Lung (tissue), 12 donors: ENCODE data around the gene ZDHHC11. TPM values are rescaled to one million over a fixed set of nuclear protein-coding genes. Genes with fewer than 3 reads are reported as not detected.
"Not testable (repeated sequence)": the region's sequence is repeated elsewhere in the genome, so short reads cannot be mapped to it uniquely, and the experiment has no call there.

Source experiments
- ATAC-seq: fragments of 200-7000 bp; cut with Tn5 transposase; one replicate; pipeline ENCODE4 v1.9.1; 2020; ENCODE audit warnings: moderate number of reproducible peaks; ENCODE audit not compliant: insufficient read depth, low FRiP score
- DNase-seq, 3 donors: peaks; one replicate each; pipeline ENCODE4 v3.0.0-alpha.2; 2013 to 2017
- H3K27ac ChIP-seq, 2 donors: one replicate each; pipeline ENCODE4 v1.5.1; 2013; ENCODE audit warnings: mild to moderate bottlenecking in 2 of 2, moderate library complexity in 2 of 2, control low read depth in 1 of 2, inconsistent platforms in 1 of 2, low read depth in 1 of 2, low read length in 1 of 2
- H3K27me3 ChIP-seq, 3 donors: one replicate each; pipeline ENCODE4 v1.5.1; 2013; ENCODE audit warnings: low read length in 2 of 3; ENCODE audit not compliant: control insufficient read depth in 3 of 3, insufficient read depth in 3 of 3
- H3K36me3 ChIP-seq, 4 donors: one replicate each; pipeline ENCODE4 v1.5.1; 2013; ENCODE audit warnings: low read length in 4 of 4, mild to moderate bottlenecking in 1 of 4, moderate library complexity in 1 of 4; ENCODE audit not compliant: control insufficient read depth in 4 of 4, insufficient read depth in 4 of 4
- H3K4me1 ChIP-seq, 5 donors: one replicate each; pipeline ENCODE4 v1.5.1; 2013; ENCODE audit warnings: low read length in 5 of 5, mild to moderate bottlenecking in 2 of 5, moderate library complexity in 1 of 5; ENCODE audit not compliant: control insufficient read depth in 5 of 5, insufficient read depth in 5 of 5
- H3K4me3 ChIP-seq: one replicate; pipeline ENCODE4 v1.5.1; 2013; ENCODE audit warnings: mild to moderate bottlenecking, control low read depth, moderate library complexity
- H3K9ac ChIP-seq, 2 donors: one replicate each; pipeline ENCODE4 v1.5.1; 2013; ENCODE audit warnings: low read length in 2 of 2, control low read depth in 1 of 2; ENCODE audit not compliant: insufficient read depth in 1 of 2
- H3K9me3 ChIP-seq, 4 donors: one replicate each; pipeline ENCODE4 v1.5.1; 2013; ENCODE audit warnings: low read length in 3 of 4, mild to moderate bottlenecking in 1 of 4, moderate library complexity in 1 of 4; ENCODE audit not compliant: control insufficient read depth in 4 of 4, insufficient read depth in 3 of 4
- WGBS, 2 donors: extraction: QIAGEN DNeasy Blood & Tissue Kit; methylation state at CpG; one replicate each; pipeline ENCODE4 v1.1.7; 2013; 5-methylcytosine and 5-hydroxymethylcytosine counted together
- polyA plus RNA-seq, 2 donors: library from polyadenylated mRNA; stranded (reverse); fragments of 200-250 nt; gene quantifications; one replicate each; pipeline ENCODE4 v1.2.1, GENCODE V29; 2013
- total RNA-seq, 2 donors: library from RNA; depleted of rRNA in 1 of 2; stranded (reverse); fragments of >200 nt in 1 of 2; gene quantifications; one replicate each; pipeline ENCODE4 v1.2.1, GENCODE V29; 2014 to 2021
- TF ChIP-seq, protein P1 (sequence below): IDR thresholded peaks from 2 replicates; pipeline ENCODE4 v1.5.1; 2012; ENCODE audit warnings: mild to moderate bottlenecking; ENCODE audit errors: control extremely low read depth, extremely low read depth
- donor health status: control.
- donor health status: control.
- donor health status: Bipolar disorder and iron deficiency.
- donor health status: healthy.
- donor health status: DM: yes; HTN: yes; CAD: no.

ZDHHC11 gene
- total and polyA plus RNA-seq, 4 donors: 6.8 to 110 (median 20.5) TPM

- Histone ChIP-seq H3K9me3 (no peaks in the 10 kb centered on the region), H3K9ac (peak overlapping the region in 1 of 2 donors; percentile 2), H3K4me3 (no peak overlapping the region), H3K4me1 (peaks cover 0 to 19% (median 3%) of the 10 kb centered on the region in 5 donors), H3K27ac (no peak overlapping the region), H3K27me3 (no peaks in the 10 kb centered on the region), H3K36me3 (peaks cover 0 to 2% (median under 1%) of the 10 kb centered on the region in 4 donors)
- ATAC-seq (no peak), DNase-seq (peak in 1 of 3 donors; percentile 10)
- TF ChIP-seq, protein P1, sequence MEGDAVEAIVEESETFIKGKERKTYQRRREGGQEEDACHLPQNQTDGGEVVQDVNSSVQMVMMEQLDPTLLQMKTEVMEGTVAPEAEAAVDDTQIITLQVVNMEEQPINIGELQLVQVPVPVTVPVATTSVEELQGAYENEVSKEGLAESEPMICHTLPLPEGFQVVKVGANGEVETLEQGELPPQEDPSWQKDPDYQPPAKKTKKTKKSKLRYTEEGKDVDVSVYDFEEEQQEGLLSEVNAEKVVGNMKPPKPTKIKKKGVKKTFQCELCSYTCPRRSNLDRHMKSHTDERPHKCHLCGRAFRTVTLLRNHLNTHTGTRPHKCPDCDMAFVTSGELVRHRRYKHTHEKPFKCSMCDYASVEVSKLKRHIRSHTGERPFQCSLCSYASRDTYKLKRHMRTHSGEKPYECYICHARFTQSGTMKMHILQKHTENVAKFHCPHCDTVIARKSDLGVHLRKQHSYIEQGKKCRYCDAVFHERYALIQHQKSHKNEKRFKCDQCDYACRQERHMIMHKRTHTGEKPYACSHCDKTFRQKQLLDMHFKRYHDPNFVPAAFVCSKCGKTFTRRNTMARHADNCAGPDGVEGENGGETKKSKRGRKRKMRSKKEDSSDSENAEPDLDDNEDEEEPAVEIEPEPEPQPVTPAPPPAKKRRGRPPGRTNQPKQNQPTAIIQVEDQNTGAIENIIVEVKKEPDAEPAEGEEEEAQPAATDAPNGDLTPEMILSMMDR: no peak
- 90 to 92% methylated on average over 12 of the region's 12 CpGs for WGBS, 2 donors
These were observed 77.1 kb downstream of the ZDHHC11 start for GRCh38 chr5:773517-774264.

DNA sequence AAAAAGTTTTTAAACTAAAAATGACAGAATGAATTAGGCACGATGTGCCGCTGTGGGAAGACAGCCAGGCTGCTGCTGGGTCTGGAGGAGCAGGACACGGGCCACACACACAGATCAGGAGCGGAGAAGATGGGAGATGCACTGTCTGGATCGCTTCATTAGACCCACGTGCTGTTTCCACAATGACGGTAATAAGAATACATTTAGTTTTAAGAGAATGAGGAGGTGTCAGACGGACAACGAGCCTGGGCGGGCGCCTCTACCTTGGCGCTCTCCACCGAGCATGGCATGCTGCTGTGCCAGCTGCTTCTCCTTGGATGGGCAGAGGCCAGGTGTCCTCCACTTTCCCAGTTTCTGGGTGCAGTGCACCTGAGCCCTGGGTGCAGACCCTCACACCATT, 77.9 kb downstream of the ZDHHC11 start:
- H3K4me1 ChIP-seq: peaks cover 0 to 19% (median 3%) of the 10 kb centered on the region in 5 donors
- not testable (repeated sequence) for H3K36me3 ChIP-seq, ATAC-seq, H3K27me3 ChIP-seq, H3K27ac ChIP-seq, H3K9ac ChIP-seq, H3K4me3 ChIP-seq, H3K9me3 ChIP-seq
- peak; percentile 39 to 51 (median 43) for DNase-seq
- WGBS, 2 donors: 83 to 89% methylated on average over 13 of the region's 13 CpGs

GRCh38 chr5:772547-772890, 78.3 kb downstream of the ZDHHC11 start:
- not testable (repeated sequence) for ATAC-seq, H3K27me3 ChIP-seq, H3K36me3 ChIP-seq, H3K4me3 ChIP-seq, H3K27ac ChIP-seq, H3K9me3 ChIP-seq, H3K9ac ChIP-seq, DNase-seq
- H3K4me1 ChIP-seq: peaks cover 0 to 18% (median 3%) of the 10 kb centered on the region in 5 donors
- 76 to 80% methylated on average over 3 to 7 of the region's 14 CpGs for WGBS, 2 donors

- not testable (repeated sequence) for ATAC-seq, H3K27ac ChIP-seq, H3K9ac ChIP-seq, DNase-seq, H3K36me3 ChIP-seq, H3K4me3 ChIP-seq, H3K27me3 ChIP-seq, H3K9me3 ChIP-seq
- peaks cover 0 to 13% (median 3%) of the 10 kb centered on the region in 5 donors for H3K4me1 ChIP-seq
- WGBS, 2 donors: 75 to 80% methylated on average over 14 to 16 of the region's 31 CpGs
These were observed 78.8 kb downstream of the ZDHHC11 start for GRCh38 chr5:771841-772546.

- peak in 1 of 3 donors; percentile 3 for DNase-seq
- 84 to 88% methylated on average over 19 of the region's 19 CpGs for WGBS, 2 donors
- H3K4me1 ChIP-seq, H3K36me3 ChIP-seq, H3K9ac ChIP-seq, H3K9me3 ChIP-seq, ATAC-seq, H3K27me3 ChIP-seq, H3K4me3 ChIP-seq, H3K27ac ChIP-seq: not testable (repeated sequence)
These were observed 79.6 kb downstream of the ZDHHC11 start for GRCh38 chr5:771087-771781.

- 94 to 99% methylated on average over 9 of the region's 10 CpGs for WGBS, 2 donors
- not testable (repeated sequence) for H3K4me1 ChIP-seq, H3K4me3 ChIP-seq, H3K9me3 ChIP-seq, H3K27ac ChIP-seq, H3K27me3 ChIP-seq, H3K9ac ChIP-seq
- H3K36me3 ChIP-seq: peaks cover 0 to 10% (median 3%) of the 10 kb centered on the region in 4 donors
- peak; percentile 4 for ATAC-seq
- peak in 1 of 3 donors; percentile 7 for DNase-seq
These were observed 80.2 kb downstream of the ZDHHC11 start for GRCh38 chr5:770585-770984.

DNA sequence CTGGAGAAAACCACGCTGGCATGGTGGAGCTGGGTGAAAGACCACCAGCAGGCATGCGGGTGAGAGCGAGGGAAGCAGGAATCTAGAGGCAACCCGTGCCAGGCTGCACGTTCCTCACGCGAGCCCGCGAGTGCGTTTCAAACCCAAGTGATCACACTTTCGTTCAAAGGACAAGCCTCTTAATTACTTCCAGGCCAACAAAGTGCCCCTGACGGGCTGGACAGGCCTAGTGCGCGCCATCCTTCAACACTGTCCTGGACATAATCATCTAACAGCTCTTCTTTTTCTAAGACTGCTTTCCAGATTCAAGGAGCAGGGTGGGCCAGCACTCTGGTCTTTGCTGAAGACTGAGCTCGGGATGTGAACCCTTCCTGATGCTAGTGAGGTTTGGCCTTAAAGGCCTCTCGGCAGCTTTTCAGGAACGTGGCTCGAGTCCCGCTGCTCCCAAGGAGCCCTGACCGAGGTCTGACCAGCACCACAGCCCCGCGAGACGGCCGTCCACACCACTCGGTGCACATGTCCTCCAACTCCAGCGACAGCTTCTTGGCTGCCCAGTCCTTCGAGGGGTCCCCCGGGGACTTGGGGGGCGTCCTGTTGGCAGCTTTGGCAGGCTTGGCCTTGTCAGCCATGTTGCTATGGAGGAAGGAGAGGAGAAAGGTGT, 81.2 kb downstream of the ZDHHC11 start:
- H3K4me3 ChIP-seq, H3K27me3 ChIP-seq, H3K4me1 ChIP-seq, H3K9me3 ChIP-seq, ATAC-seq, H3K27ac ChIP-seq, H3K9ac ChIP-seq: not testable (repeated sequence)
- peak in 1 of 3 donors; percentile 8 for DNase-seq
- 90 to 91% methylated on average over 28 to 29 of the region's 29 CpGs for WGBS, 2 donors
- H3K36me3 ChIP-seq: peaks cover 0 to 14% (median 3%) of the 10 kb centered on the region in 4 donors
